GM23338 (cell line): ENCODE measurements around the gene QKI. TPM values are rescaled to one million over a fixed set of nuclear protein-coding genes. Genes with fewer than 3 reads are reported as not detected.

ENCODE experiments used
- ATAC-seq: fragments of 200-7000 bp; cut with Tn5 transposase; 3 replicates; pipeline ENCODE4 v1.9.1; 2020
- DNase-seq: peaks from one replicate; pipeline ENCODE4 v3.0.0-alpha.2; 2015; ENCODE audit warnings: low spot score
- H2AFZ ChIP-seq: fragments of 200-600 bp; sonication (generic); 2 replicates; pipeline ENCODE4 v1.8.0; 2016; ENCODE audit warnings: antibody characterized with exemption, mild to moderate bottlenecking, moderate library complexity
- H3F3A ChIP-seq: fragments of 200-600 bp; sonication (generic); replicated peaks from 2 replicates; pipeline ENCODE4 v1.8.0; 2017; ENCODE audit warnings: antibody characterized with exemption, mixed run types, low read depth
- H3K27ac ChIP-seq: fragments of 200-600 bp; sonication (generic); 2 replicates; pipeline ENCODE4 v1.6.1; 2016; ENCODE audit warnings: low read depth
- H3K27me3 ChIP-seq: fragments of 200-600 bp; sonication (generic); 2 replicates; pipeline ENCODE4 v1.8.0; 2016; ENCODE audit warnings: mild to moderate bottlenecking, mixed run types, moderate library complexity; ENCODE audit not compliant: insufficient read depth
- H3K36me3 ChIP-seq: fragments of 200-600 bp; sonication (generic); 2 replicates; pipeline ENCODE4 v1.8.0; 2016; ENCODE audit warnings: mild to moderate bottlenecking; ENCODE audit not compliant: insufficient read depth
- H3K4me1 ChIP-seq: fragments of 200-600 bp; sonication (generic); 2 replicates; pipeline ENCODE4 v1.8.0; 2016; ENCODE audit warnings: mild to moderate bottlenecking, moderate library complexity; ENCODE audit not compliant: insufficient read depth
- H3K4me2 ChIP-seq: fragments of 200-600 bp; sonication (generic); 2 replicates; pipeline ENCODE4 v1.7.1; 2017; ENCODE audit warnings: mixed run types
- H3K4me3 ChIP-seq: fragments of 200-600 bp; sonication (generic); 2 replicates; pipeline ENCODE4 v1.6.1; 2016; ENCODE audit warnings: mixed run types
- H3K79me2 ChIP-seq: fragments of 200-600 bp; sonication (generic); replicated peaks from 2 replicates; pipeline ENCODE4 v1.8.0; 2017; ENCODE audit warnings: mild to moderate bottlenecking; ENCODE audit not compliant: insufficient read depth
- H3K9me2 ChIP-seq: fragments of 200-600 bp; sonication (generic); 2 replicates; pipeline ENCODE4 v1.8.0; 2017; ENCODE audit not compliant: insufficient read depth
- H4K20me1 ChIP-seq: fragments of 200-600 bp; sonication (generic); replicated peaks from 2 replicates; pipeline ENCODE4 v1.8.0; 2017; ENCODE audit warnings: mild to moderate bottlenecking; ENCODE audit not compliant: insufficient read depth
- H3K27ac Mint-ChIP-seq: 2 replicates; pipeline ENCODE4 v1.8.0; 2020; ENCODE audit warnings: inconsistent platforms, mild to moderate bottlenecking, moderate library complexity, mixed read lengths
- H3K27me3 Mint-ChIP-seq: 3 replicates; pipeline ENCODE4 v1.8.0; 2022; ENCODE audit warnings: low read depth, mild to moderate bottlenecking, moderate library complexity, mixed read lengths, inconsistent platforms; ENCODE audit not compliant: insufficient read depth, poor library complexity
- H3K36me3 Mint-ChIP-seq: 3 replicates; pipeline ENCODE4 v1.8.0; 2021; ENCODE audit warnings: low read depth, mild to moderate bottlenecking, inconsistent platforms, moderate library complexity, mixed read lengths
- H3K4me1 Mint-ChIP-seq: 3 replicates; pipeline ENCODE4 v1.8.0; 2020; ENCODE audit warnings: mild to moderate bottlenecking, inconsistent platforms, mixed read lengths
- H3K4me3 Mint-ChIP-seq: 3 replicates; pipeline ENCODE4 v1.8.0; 2021; ENCODE audit warnings: moderate library complexity, mild to moderate bottlenecking, inconsistent platforms, mixed read lengths
- H3K9me3 Mint-ChIP-seq: 3 replicates; pipeline ENCODE4 v1.8.0; 2020; ENCODE audit warnings: moderate library complexity, mild to moderate bottlenecking, inconsistent platforms, mixed read lengths
- CREB1 ChIP-seq: fragments of 250-450 bp; sonication (Bioruptor Pico); IDR thresholded peaks from 2 replicates; pipeline ENCODE4 v1.5.0; 2020; ENCODE audit warnings: low read depth, mild to moderate bottlenecking, moderate library complexity
- EZH2phosphoT487 ChIP-seq: fragments of 200-600 bp; sonication (generic); IDR thresholded peaks from one replicate; pipeline ENCODE4 v1.8.1; 2018; ENCODE audit warnings: antibody characterized with exemption; ENCODE audit not compliant: unreplicated experiment
- NANOG ChIP-seq: IDR thresholded peaks from 2 replicates; pipeline ENCODE4 v1.6.1; 2016; ENCODE audit warnings: antibody characterized with exemption, borderline replicate concordance
- POLR2AphosphoS5 ChIP-seq: IDR thresholded peaks from 2 replicates; pipeline ENCODE4 v1.6.1; 2016; ENCODE audit warnings: antibody characterized with exemption, low read depth
- STAT1 ChIP-seq: IDR thresholded peaks from one replicate; pipeline ENCODE4 v1.6.1; 2016; ENCODE audit warnings: antibody characterized with exemption; ENCODE audit not compliant: unreplicated experiment
- ZNF331 ChIP-seq: fragments of 250-450 bp; sonication (Bioruptor Pico); IDR thresholded peaks from 2 replicates; pipeline ENCODE4 v1.5.0; 2020; ENCODE audit warnings: low read depth, mild to moderate bottlenecking, moderate library complexity
- polyA plus RNA-seq: library from polyadenylated mRNA; unstranded; fragments of >200 nt; fragmentation: Nextera tagmentation; extraction: Ambion mirVana; gene quantifications from 2 replicates; pipeline ENCODE4 v1.2.1, GENCODE V29; 2016
- total RNA-seq: library from RNA; depleted of rRNA; stranded (reverse); fragments of >200 nt; shearing (Covaris generic); gene quantifications from 2 replicates; pipeline ENCODE4 v1.2.3, GENCODE V29; 2014
- TF ChIP-seq, protein P1 (sequence below): fragments of 250-450 bp; sonication (Bioruptor Pico); IDR thresholded peaks from 2 replicates; pipeline ENCODE4 v1.5.0; 2020; ENCODE audit warnings: mild to moderate bottlenecking, moderate library complexity
- TF ChIP-seq, protein P2 (sequence below), 2 experiments: fragments of 200-600 bp in 1 of 2; sonication (generic) in 1 of 2; conservative IDR thresholded peaks; 2 replicates each; pipeline versions ENCODE4 v1.5.1 to v1.6.1; 2016 to 2017; ENCODE audit warnings: antibody characterized with exemption in 2 of 2, low read depth in 2 of 2, mild to moderate bottlenecking in 2 of 2, moderate library complexity in 1 of 2
- TF ChIP-seq, protein P3 (sequence below): IDR thresholded peaks from one replicate; pipeline ENCODE4 v1.6.1; 2018; ENCODE audit warnings: antibody characterized with exemption; ENCODE audit not compliant: unreplicated experiment
- TF ChIP-seq, protein P4 (sequence below): IDR thresholded peaks from 2 replicates; pipeline ENCODE4 v1.6.1; 2016; ENCODE audit warnings: antibody characterized with exemption

The QKI gene
- total and polyA plus RNA-seq, 2 experiments from 2014 or later, result 60.8 to 159 TPM

DNA sequence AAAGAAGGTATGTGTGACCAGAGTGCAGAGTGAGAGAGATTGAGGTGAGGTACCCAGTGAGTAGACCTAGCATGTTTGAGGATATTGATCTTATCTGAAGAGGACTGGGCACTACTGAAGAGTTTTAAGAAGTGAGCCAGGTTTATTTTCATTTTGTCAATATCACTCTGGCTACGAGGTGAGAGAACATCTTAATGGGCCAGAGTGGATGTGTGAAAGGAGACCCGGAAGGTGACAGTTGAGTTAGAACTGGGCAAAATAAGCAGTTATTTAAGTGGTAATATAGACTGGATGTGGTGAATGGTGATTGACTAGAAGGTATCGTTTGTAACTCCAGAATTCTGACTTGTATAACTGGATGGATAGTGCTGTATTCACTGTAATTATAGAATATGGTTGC lies 134.1 kb downstream of the QKI start (continued):
- TF ChIP-seq, protein P1, sequence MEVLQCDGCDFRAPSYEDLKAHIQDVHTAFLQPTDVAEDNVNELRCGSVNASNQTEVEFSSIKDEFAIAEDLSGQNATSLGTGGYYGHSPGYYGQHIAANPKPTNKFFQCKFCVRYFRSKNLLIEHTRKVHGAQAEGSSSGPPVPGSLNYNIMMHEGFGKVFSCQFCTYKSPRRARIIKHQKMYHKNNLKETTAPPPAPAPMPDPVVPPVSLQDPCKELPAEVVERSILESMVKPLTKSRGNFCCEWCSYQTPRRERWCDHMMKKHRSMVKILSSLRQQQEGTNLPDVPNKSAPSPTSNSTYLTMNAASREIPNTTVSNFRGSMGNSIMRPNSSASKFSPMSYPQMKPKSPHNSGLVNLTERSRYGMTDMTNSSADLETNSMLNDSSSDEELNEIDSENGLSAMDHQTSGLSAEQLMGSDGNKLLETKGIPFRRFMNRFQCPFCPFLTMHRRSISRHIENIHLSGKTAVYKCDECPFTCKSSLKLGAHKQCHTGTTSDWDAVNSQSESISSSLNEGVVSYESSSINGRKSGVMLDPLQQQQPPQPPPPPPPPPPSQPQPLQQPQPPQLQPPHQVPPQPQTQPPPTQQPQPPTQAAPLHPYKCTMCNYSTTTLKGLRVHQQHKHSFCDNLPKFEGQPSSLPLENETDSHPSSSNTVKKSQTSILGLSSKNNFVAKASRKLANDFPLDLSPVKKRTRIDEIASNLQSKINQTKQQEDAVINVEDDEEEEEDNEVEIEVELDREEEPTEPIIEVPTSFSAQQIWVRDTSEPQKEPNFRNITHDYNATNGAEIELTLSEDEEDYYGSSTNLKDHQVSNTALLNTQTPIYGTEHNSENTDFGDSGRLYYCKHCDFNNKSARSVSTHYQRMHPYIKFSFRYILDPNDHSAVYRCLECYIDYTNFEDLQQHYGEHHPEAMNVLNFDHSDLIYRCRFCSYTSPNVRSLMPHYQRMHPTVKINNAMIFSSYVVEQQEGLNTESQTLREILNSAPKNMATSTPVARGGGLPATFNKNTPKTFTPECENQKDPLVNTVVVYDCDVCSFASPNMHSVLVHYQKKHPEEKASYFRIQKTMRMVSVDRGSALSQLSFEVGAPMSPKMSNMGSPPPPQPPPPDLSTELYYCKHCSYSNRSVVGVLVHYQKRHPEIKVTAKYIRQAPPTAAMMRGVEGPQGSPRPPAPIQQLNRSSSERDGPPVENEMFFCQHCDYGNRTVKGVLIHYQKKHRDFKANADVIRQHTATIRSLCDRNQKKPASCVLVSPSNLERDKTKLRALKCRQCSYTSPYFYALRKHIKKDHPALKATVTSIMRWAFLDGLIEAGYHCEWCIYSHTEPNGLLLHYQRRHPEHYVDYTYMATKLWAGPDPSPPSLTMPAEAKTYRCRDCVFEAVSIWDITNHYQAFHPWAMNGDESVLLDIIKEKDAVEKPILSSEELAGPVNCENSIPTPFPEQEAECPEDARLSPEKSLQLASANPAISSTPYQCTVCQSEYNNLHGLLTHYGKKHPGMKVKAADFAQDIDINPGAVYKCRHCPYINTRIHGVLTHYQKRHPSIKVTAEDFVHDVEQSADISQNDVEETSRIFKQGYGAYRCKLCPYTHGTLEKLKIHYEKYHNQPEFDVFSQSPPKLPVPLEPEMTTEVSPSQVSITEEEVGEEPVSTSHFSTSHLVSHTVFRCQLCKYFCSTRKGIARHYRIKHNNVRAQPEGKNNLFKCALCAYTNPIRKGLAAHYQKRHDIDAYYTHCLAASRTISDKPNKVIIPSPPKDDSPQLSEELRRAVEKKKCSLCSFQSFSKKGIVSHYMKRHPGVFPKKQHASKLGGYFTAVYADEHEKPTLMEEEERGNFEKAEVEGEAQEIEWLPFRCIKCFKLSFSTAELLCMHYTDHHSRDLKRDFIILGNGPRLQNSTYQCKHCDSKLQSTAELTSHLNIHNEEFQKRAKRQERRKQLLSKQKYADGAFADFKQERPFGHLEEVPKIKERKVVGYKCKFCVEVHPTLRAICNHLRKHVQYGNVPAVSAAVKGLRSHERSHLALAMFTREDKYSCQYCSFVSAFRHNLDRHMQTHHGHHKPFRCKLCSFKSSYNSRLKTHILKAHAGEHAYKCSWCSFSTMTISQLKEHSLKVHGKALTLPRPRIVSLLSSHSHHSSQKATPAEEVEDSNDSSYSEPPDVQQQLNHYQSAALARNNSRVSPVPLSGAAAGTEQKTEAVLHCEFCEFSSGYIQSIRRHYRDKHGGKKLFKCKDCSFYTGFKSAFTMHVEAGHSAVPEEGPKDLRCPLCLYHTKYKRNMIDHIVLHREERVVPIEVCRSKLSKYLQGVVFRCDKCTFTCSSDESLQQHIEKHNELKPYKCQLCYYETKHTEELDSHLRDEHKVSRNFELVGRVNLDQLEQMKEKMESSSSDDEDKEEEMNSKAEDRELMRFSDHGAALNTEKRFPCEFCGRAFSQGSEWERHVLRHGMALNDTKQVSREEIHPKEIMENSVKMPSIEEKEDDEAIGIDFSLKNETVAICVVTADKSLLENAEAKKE, result no peak
- no peak for TF ChIP-seq CREB1 (CRISPR knock-in tag)
- TF ChIP-seq, protein P2, sequence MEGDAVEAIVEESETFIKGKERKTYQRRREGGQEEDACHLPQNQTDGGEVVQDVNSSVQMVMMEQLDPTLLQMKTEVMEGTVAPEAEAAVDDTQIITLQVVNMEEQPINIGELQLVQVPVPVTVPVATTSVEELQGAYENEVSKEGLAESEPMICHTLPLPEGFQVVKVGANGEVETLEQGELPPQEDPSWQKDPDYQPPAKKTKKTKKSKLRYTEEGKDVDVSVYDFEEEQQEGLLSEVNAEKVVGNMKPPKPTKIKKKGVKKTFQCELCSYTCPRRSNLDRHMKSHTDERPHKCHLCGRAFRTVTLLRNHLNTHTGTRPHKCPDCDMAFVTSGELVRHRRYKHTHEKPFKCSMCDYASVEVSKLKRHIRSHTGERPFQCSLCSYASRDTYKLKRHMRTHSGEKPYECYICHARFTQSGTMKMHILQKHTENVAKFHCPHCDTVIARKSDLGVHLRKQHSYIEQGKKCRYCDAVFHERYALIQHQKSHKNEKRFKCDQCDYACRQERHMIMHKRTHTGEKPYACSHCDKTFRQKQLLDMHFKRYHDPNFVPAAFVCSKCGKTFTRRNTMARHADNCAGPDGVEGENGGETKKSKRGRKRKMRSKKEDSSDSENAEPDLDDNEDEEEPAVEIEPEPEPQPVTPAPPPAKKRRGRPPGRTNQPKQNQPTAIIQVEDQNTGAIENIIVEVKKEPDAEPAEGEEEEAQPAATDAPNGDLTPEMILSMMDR (conservative IDR thresholded peaks at IDR 0.05; ENCODE audit: low read depth in 2 of 2), result no peak

DNA sequence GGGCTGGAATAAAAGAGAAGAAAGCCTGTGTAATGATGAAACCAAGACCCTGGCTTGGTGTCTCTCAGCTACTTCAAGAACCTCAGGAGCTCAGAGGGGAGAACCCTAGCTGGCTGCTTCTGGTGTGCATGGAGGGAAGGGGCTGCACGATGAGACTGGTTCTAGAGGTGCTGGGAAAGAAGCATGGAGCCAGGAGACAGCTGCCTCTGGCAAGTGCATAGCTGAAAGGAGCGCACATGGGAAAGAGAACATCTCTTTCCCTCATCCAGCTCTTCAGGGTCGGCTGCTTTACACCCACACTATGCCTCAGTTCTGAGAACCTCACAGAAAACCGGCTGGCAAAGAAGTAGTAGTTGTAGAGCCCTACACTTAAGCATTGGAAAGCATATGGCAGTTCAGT lies 139.5 kb downstream of the QKI start:
- Mint-ChIP-seq H3K27me3 (peaks cover 2% of the 10 kb centered on the region), H3K27ac (no peak overlapping the region), H3K9me3 (no peaks in the 10 kb centered on the region; the same call in 1 of the 3 replicates), H3K36me3 (peaks cover 40% of the 10 kb centered on the region), H3K4me1 (peaks cover 5% of the 10 kb centered on the region), H3K4me3 (no peak overlapping the region)
- Histone ChIP-seq H4K20me1 (no peaks in the 10 kb centered on the region; the same call in 1 of the 2 replicates), H3K4me3 (no peak overlapping the region), H3K27me3 (no peaks in the 10 kb centered on the region), H3K79me2 (peaks cover 66% of the 10 kb centered on the region), H3K4me1 (no peaks in the 10 kb centered on the region), H3K9me2 (0 out of 2 replicates have a peak, but pooled peaks cover 3% of the 10 kb centered on the region), H3K27ac (peak overlapping the region; percentile 70), H3F3A (no peaks in the 10 kb centered on the region), H3K4me2 (no peak overlapping the region), H2AFZ (no peak overlapping the region), H3K36me3 (no peaks in the 10 kb centered on the region)
- ATAC-seq, result peak; percentile 57
- DNase-seq, result no peak
- TF ChIP-seq, protein P3, sequence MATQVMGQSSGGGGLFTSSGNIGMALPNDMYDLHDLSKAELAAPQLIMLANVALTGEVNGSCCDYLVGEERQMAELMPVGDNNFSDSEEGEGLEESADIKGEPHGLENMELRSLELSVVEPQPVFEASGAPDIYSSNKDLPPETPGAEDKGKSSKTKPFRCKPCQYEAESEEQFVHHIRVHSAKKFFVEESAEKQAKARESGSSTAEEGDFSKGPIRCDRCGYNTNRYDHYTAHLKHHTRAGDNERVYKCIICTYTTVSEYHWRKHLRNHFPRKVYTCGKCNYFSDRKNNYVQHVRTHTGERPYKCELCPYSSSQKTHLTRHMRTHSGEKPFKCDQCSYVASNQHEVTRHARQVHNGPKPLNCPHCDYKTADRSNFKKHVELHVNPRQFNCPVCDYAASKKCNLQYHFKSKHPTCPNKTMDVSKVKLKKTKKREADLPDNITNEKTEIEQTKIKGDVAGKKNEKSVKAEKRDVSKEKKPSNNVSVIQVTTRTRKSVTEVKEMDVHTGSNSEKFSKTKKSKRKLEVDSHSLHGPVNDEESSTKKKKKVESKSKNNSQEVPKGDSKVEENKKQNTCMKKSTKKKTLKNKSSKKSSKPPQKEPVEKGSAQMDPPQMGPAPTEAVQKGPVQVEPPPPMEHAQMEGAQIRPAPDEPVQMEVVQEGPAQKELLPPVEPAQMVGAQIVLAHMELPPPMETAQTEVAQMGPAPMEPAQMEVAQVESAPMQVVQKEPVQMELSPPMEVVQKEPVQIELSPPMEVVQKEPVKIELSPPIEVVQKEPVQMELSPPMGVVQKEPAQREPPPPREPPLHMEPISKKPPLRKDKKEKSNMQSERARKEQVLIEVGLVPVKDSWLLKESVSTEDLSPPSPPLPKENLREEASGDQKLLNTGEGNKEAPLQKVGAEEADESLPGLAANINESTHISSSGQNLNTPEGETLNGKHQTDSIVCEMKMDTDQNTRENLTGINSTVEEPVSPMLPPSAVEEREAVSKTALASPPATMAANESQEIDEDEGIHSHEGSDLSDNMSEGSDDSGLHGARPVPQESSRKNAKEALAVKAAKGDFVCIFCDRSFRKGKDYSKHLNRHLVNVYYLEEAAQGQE, result no peak
- TF ChIP-seq POLR2AphosphoS5 (no peak), STAT1 (no peak), ZNF331 (CRISPR knock-in tag) (no peak), CREB1 (CRISPR knock-in tag) (no peak), EZH2phosphoT487 (no peak), NANOG (no peak)
- TF ChIP-seq, protein P2 (conservative IDR thresholded peaks at IDR 0.05; ENCODE audit: low read depth in 2 of 2), result no peak
- TF ChIP-seq, protein P4, sequence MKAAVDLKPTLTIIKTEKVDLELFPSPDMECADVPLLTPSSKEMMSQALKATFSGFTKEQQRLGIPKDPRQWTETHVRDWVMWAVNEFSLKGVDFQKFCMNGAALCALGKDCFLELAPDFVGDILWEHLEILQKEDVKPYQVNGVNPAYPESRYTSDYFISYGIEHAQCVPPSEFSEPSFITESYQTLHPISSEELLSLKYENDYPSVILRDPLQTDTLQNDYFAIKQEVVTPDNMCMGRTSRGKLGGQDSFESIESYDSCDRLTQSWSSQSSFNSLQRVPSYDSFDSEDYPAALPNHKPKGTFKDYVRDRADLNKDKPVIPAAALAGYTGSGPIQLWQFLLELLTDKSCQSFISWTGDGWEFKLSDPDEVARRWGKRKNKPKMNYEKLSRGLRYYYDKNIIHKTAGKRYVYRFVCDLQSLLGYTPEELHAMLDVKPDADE, result no peak
